DMS114 treated with DMSO at 0.1 percent for 48 hours (cell line): ENCODE data around the gene SPOCK2.

Experiments used
- DNase-seq: peaks from one replicate; lab custom pipeline; 2025; ENCODE audit not compliant: unreplicated experiment; lab: John Stamatoyannopoulos, UW

Gene SPOCK2

GRCh38 chr10:72013202-72013945 is 75.0 kb downstream of the SPOCK2 start:
- no peak for DNase-seq

- DNase-seq: no peak
These were observed 75.6 kb downstream of the SPOCK2 start for GRCh38 chr10:72012796-72013195.

GRCh38 chr10:72011976-72012512 is 76.3 kb downstream of the SPOCK2 start:
- no peak for DNase-seq

GRCh38 chr10:72011468-72011867 is 76.9 kb downstream of the SPOCK2 start:
- no peak for DNase-seq

GRCh38 chr10:72011016-72011415 is 77.3 kb downstream of the SPOCK2 start:
- no peak for DNase-seq

GRCh38 chr10:72010234-72010973 is 77.9 kb downstream of the SPOCK2 start:
- DNase-seq: no peak

- DNase-seq: no peak
These were observed 78.8 kb downstream of the SPOCK2 start for GRCh38 chr10:72009425-72010081.

- DNase-seq: no peak
These were observed 79.3 kb downstream of the SPOCK2 start for GRCh38 chr10:72009051-72009424.
